CD4-positive, alpha-beta T cell treated with Interleukin-15 for 4 hours (primary cell): ENCODE measurements around the gene CD79A.

Source experiments
- DNase-seq: peaks from one replicate; pipeline ENCODE4 v3.0.0-alpha.2; 2020; ENCODE audit warnings: low spot score

Gene CD79A

GRCh38 chr19:41918653-41919244 is 41.7 kb downstream of the CD79A start:
- DNase-seq, result no peak

- no peak for DNase-seq
Measured at GRCh38 chr19:41919948-41920712, 43.1 kb downstream of the CD79A start.

GRCh38 chr19:41920882-41921576 is 44.0 kb downstream of the CD79A start:
- DNase-seq, result no peak

- no peak for DNase-seq
Measured at GRCh38 chr19:41921577-41922576, 44.8 kb downstream of the CD79A start.

- DNase-seq, result no peak
Measured at GRCh38 chr19:41922585-41922984, 45.5 kb downstream of the CD79A start.

- DNase-seq, result no peak
Measured at GRCh38 chr19:41923045-41923788, 46.1 kb downstream of the CD79A start.

GRCh38 chr19:41924151-41925145 is 47.4 kb downstream of the CD79A start:
- no peak for DNase-seq

- DNase-seq, result no peak
Measured at GRCh38 chr19:41925208-41926003, 48.3 kb downstream of the CD79A start.

GRCh38 chr19:41926028-41926762 is 49.1 kb downstream of the CD79A start:
- DNase-seq, result no peak

- DNase-seq, result no peak
Measured at GRCh38 chr19:41926763-41927496, 49.9 kb downstream of the CD79A start.

- peak; percentile 27 for DNase-seq
Measured at GRCh38 chr19:41927497-41928192, 50.6 kb downstream of the CD79A start.

GRCh38 chr19:41928221-41928683 is 51.2 kb downstream of the CD79A start, which contains the start of gene ERFL:
Gene ERFL (minus strand): TSS chr19:41928449. CDS start chr19:41912919, 15,530 bp downstream.
- no peak for DNase-seq

- DNase-seq, result peak; percentile 39
Measured at GRCh38 chr19:41928754-41929535, 51.9 kb downstream of the CD79A start.

- DNase-seq, result no peak
Measured at GRCh38 chr19:41929536-41930071, 52.5 kb downstream of the CD79A start.

GRCh38 chr19:41930322-41930722 is 53.2 kb downstream of the CD79A start:
- no peak for DNase-seq
